ENCODE data around the gene ZNF586. TPM values are rescaled to one million over a fixed set of nuclear protein-coding genes. Genes with fewer than 3 reads are reported as not detected.
"Not testable (repeated sequence)": the region's sequence is repeated elsewhere in the genome, so short reads cannot be mapped to it uniquely, and the experiment has no call there.

The ZNF586 gene
- total and polyA plus RNA-seq, 2 experiments from 2014 or later, result 5.2 to 16.9 TPM

GRCh38 chr19:57789288-57789687 is 19.8 kb downstream of the ZNF586 start:
- ATAC-seq, result no peak
- Mint-ChIP-seq H3K4me1 (peaks cover 11% of the 10 kb centered on the region), H3K27ac (no peak overlapping the region), H3K27me3 (ENCODE audit: insufficient read depth, low read depth, poor library complexity) (peaks cover 9% of the 10 kb centered on the region), H3K9me3 (no peaks in the 10 kb centered on the region), H3K4me3 (no peak overlapping the region), H3K36me3 (ENCODE audit: low read depth) (peaks cover 22% of the 10 kb centered on the region)
- Histone ChIP-seq H2AFZ (no peak overlapping the region), H3K4me1 (ENCODE audit: insufficient read depth) (no peaks in the 10 kb centered on the region), H3K9me2 (ENCODE audit: insufficient read depth) (no peaks in the 10 kb centered on the region), H3K27ac (ENCODE audit: low read depth) (no peak overlapping the region), H3K4me2 (no peak overlapping the region), H3K4me3 (no peak overlapping the region), H3K79me2 (replicated peaks; ENCODE audit: insufficient read depth) (peaks cover 11% of the 10 kb centered on the region), H3K36me3 (ENCODE audit: insufficient read depth) (no peaks in the 10 kb centered on the region), H3K27me3 (ENCODE audit: insufficient read depth) (no peaks in the 10 kb centered on the region), H4K20me1 (replicated peaks; ENCODE audit: insufficient read depth) (no peaks in the 10 kb centered on the region; the same call in 1 of the 2 replicates), H3F3A (replicated peaks; ENCODE audit: low read depth) (0 out of 2 replicates have a peak, but pooled peaks cover 3% of the 10 kb centered on the region)
- no peak for TF ChIP-seq ZNF331 (CRISPR knock-in tag; IDR thresholded peaks at IDR 0.05; ENCODE audit: low read depth)
- no peak for TF ChIP-seq ETS1 (IDR thresholded peaks at IDR 0.05)
- no peak for TF ChIP-seq STAT1 (IDR thresholded peaks at IDR 0.05; ENCODE audit: unreplicated experiment)
- no peak for TF ChIP-seq JUNB (IDR thresholded peaks at IDR 0.05; ENCODE audit: unreplicated experiment)
- TF ChIP-seq CTCF (conservative IDR thresholded peaks at IDR 0.05; ENCODE audit: low read depth in 2 of 2), result no peak
- TF ChIP-seq ZNF462 (CRISPR knock-in tag; IDR thresholded peaks at IDR 0.05), result no peak
- no peak for TF ChIP-seq POLR2AphosphoS5 (IDR thresholded peaks at IDR 0.05; ENCODE audit: low read depth)
- TF ChIP-seq EZH2phosphoT487 (IDR thresholded peaks at IDR 0.05; ENCODE audit: unreplicated experiment), result no peak
- TF ChIP-seq ZNF114 (CRISPR knock-in tag; IDR thresholded peaks at IDR 0.05), result no peak
- no peak for DNase-seq (ENCODE audit: low spot score)

GRCh38 chr19:57796580-57796979 is 27.1 kb downstream of the ZNF586 start:
- not testable (repeated sequence) for H3K36me3 ChIP-seq (ENCODE audit: insufficient read depth); H3K9me2 ChIP-seq (ENCODE audit: insufficient read depth); H3K27ac Mint-ChIP-seq; H3F3A ChIP-seq (replicated peaks; ENCODE audit: low read depth); H3K4me3 Mint-ChIP-seq; H3K9me3 Mint-ChIP-seq; H4K20me1 ChIP-seq (replicated peaks; ENCODE audit: insufficient read depth); H3K27me3 Mint-ChIP-seq (ENCODE audit: insufficient read depth, low read depth, poor library complexity); H2AFZ ChIP-seq; DNase-seq (ENCODE audit: low spot score); H3K4me3 ChIP-seq; H3K4me2 ChIP-seq; H3K27me3 ChIP-seq (ENCODE audit: insufficient read depth); H3K27ac ChIP-seq (ENCODE audit: low read depth)
- H3K4me1 Mint-ChIP-seq, result peaks cover 28% of the 10 kb centered on the region
- peaks cover 10% of the 10 kb centered on the region; the same call in 2 of the 3 replicates for H3K36me3 Mint-ChIP-seq (ENCODE audit: low read depth)
- Histone ChIP-seq H3K79me2 (replicated peaks; ENCODE audit: insufficient read depth) (peaks cover 17% of the 10 kb centered on the region), H3K4me1 (ENCODE audit: insufficient read depth) (peaks cover 21% of the 10 kb centered on the region)
- ATAC-seq, result peak; percentile 59
